SK-N-SH treated with all-trans-retinoic acid at 6 μM for 48 hours (cell line): ENCODE results near the gene TNK1.

Experiments used
- ATAC-seq: fragments of 200-7000 bp; cut with Tn5 transposase; 3 replicates; pipeline ENCODE4 v1.9.1; 2020; ENCODE audit warnings: mild to moderate bottlenecking, moderate library complexity
- ARNTL ChIP-seq: fragments of 450-650 bp; formaldehyde crosslinking; IDR thresholded peaks from 2 replicates; pipeline ENCODE4 v1.5.0; 2020; ENCODE audit warnings: low read depth, mild to moderate bottlenecking, moderate library complexity, borderline replicate concordance
- BACH2 ChIP-seq: fragments of 250-450 bp; sonication (Bioruptor Pico); IDR thresholded peaks from 2 replicates; pipeline ENCODE4 v1.9.0; 2021; ENCODE audit warnings: mild to moderate bottlenecking, borderline replicate concordance
- CSDC2 ChIP-seq: fragments of 250-450 bp; sonication (Bioruptor Pico); IDR thresholded peaks from 2 replicates; pipeline ENCODE4 v1.5.0; 2020; ENCODE audit warnings: mild to moderate bottlenecking, moderate library complexity
- ESRRG ChIP-seq: fragments of 250-450 bp; sonication (Bioruptor Pico); IDR thresholded peaks from 2 replicates; pipeline ENCODE4 v1.6.1; 2021; ENCODE audit warnings: mild to moderate bottlenecking
- GLIS3 ChIP-seq: fragments of 250-450 bp; sonication (Bioruptor Pico); IDR thresholded peaks from 2 replicates; pipeline ENCODE4 v1.5.0; 2020; ENCODE audit warnings: mild to moderate bottlenecking, moderate library complexity
- ISL1 ChIP-seq: fragments of 250-450 bp; sonication (Bioruptor Pico); IDR thresholded peaks from 2 replicates; pipeline ENCODE4 v2.1.2; 2022; ENCODE audit warnings: mild to moderate bottlenecking, moderate library complexity
- OSR1 ChIP-seq: fragments of 250-450 bp; sonication (Bioruptor Pico); IDR thresholded peaks from 2 replicates; pipeline ENCODE4 v1.8.0; 2022; ENCODE audit warnings: moderate library complexity, mild to moderate bottlenecking, inconsistent platforms
- PPARA ChIP-seq: fragments of 250-450 bp; sonication (Bioruptor Pico); IDR thresholded peaks from 2 replicates; pipeline ENCODE4 v1.5.0; 2020; ENCODE audit warnings: mild to moderate bottlenecking, borderline replicate concordance
- RARB ChIP-seq: fragments of 250-450 bp; sonication (Bioruptor Pico); IDR thresholded peaks from 2 replicates; pipeline ENCODE4 v1.8.0; 2021; ENCODE audit warnings: mild to moderate bottlenecking, moderate library complexity
- SNAI2 ChIP-seq: fragments of 250-450 bp; sonication (Bioruptor Pico); IDR thresholded peaks from 2 replicates; pipeline ENCODE4 v1.5.0; 2020; ENCODE audit warnings: mild to moderate bottlenecking, moderate library complexity
- TCF4 ChIP-seq: fragments of 250-450 bp; sonication (Bioruptor Pico); IDR thresholded peaks from 2 replicates; pipeline ENCODE4 v1.8.0; 2021; ENCODE audit warnings: mild to moderate bottlenecking, moderate library complexity, borderline replicate concordance
- TOX ChIP-seq: fragments of 250-450 bp; sonication (Bioruptor Pico); IDR thresholded peaks from 2 replicates; pipeline ENCODE4 v1.8.0; 2021; ENCODE audit warnings: mild to moderate bottlenecking, moderate library complexity, borderline replicate concordance
- ZC3H10 ChIP-seq: fragments of 250-450 bp; sonication (Bioruptor Pico); IDR thresholded peaks from 2 replicates; pipeline ENCODE4 v1.5.1; 2021; ENCODE audit warnings: mild to moderate bottlenecking, moderate library complexity
- ZFP3 ChIP-seq: fragments of 250-450 bp; sonication (Bioruptor Pico); IDR thresholded peaks from 2 replicates; pipeline ENCODE4 v1.5.0; 2020; ENCODE audit warnings: mild to moderate bottlenecking, moderate library complexity
- ZNF70 ChIP-seq: fragments of 450-650 bp; formaldehyde crosslinking; IDR thresholded peaks from 2 replicates; pipeline ENCODE4 v1.5.0; 2020; ENCODE audit warnings: mild to moderate bottlenecking, moderate library complexity
- ZNF8 ChIP-seq: fragments of 450-650 bp; formaldehyde crosslinking; IDR thresholded peaks from 2 replicates; pipeline ENCODE4 v1.5.0; 2020; ENCODE audit warnings: mild to moderate bottlenecking, moderate library complexity
- TF ChIP-seq, protein P1 (sequence below): fragments of 250-450 bp; sonication (Bioruptor Pico); IDR thresholded peaks from 2 replicates; pipeline ENCODE4 v1.8.0; 2020; ENCODE audit warnings: mild to moderate bottlenecking, moderate library complexity, borderline replicate concordance
- TF ChIP-seq, protein P2 (sequence below): fragments of 250-450 bp; sonication (Bioruptor Pico); IDR thresholded peaks from 2 replicates; pipeline ENCODE4 v1.5.0; 2020; ENCODE audit warnings: mild to moderate bottlenecking, moderate library complexity
- TF ChIP-seq, protein P3 (sequence below): fragments of 250-450 bp; sonication (Bioruptor Pico); IDR thresholded peaks from 2 replicates; pipeline ENCODE4 v1.5.1; 2020; ENCODE audit warnings: low read depth, mild to moderate bottlenecking, moderate library complexity

TNK1 gene

GRCh38 chr17:7343250-7343649 is 37.6 kb upstream of the TNK1 start:
- no peak for ATAC-seq
- TF ChIP-seq TOX (CRISPR knock-in tag) (no peak), RARB (no peak), TCF4 (no peak), SNAI2 (no peak), ARNTL (CRISPR knock-in tag) (no peak), ZC3H10 (CRISPR knock-in tag) (no peak), ISL1 (CRISPR knock-in tag) (no peak), ZFP3 (CRISPR knock-in tag) (no peak), BACH2 (no peak), PPARA (CRISPR knock-in tag) (no peak), ESRRG (CRISPR knock-in tag) (no peak), ZNF70 (CRISPR knock-in tag) (no peak)
- TF ChIP-seq, protein P1, sequence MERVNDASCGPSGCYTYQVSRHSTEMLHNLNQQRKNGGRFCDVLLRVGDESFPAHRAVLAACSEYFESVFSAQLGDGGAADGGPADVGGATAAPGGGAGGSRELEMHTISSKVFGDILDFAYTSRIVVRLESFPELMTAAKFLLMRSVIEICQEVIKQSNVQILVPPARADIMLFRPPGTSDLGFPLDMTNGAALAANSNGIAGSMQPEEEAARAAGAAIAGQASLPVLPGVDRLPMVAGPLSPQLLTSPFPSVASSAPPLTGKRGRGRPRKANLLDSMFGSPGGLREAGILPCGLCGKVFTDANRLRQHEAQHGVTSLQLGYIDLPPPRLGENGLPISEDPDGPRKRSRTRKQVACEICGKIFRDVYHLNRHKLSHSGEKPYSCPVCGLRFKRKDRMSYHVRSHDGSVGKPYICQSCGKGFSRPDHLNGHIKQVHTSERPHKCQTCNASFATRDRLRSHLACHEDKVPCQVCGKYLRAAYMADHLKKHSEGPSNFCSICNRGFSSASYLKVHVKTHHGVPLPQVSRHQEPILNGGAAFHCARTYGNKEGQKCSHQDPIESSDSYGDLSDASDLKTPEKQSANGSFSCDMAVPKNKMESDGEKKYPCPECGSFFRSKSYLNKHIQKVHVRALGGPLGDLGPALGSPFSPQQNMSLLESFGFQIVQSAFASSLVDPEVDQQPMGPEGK (CRISPR knock-in tag): no peak

- ATAC-seq: no peak
- no peak for TF ChIP-seq ARNTL (CRISPR knock-in tag)
- TF ChIP-seq ISL1 (CRISPR knock-in tag): no peak
- TF ChIP-seq, protein P2, sequence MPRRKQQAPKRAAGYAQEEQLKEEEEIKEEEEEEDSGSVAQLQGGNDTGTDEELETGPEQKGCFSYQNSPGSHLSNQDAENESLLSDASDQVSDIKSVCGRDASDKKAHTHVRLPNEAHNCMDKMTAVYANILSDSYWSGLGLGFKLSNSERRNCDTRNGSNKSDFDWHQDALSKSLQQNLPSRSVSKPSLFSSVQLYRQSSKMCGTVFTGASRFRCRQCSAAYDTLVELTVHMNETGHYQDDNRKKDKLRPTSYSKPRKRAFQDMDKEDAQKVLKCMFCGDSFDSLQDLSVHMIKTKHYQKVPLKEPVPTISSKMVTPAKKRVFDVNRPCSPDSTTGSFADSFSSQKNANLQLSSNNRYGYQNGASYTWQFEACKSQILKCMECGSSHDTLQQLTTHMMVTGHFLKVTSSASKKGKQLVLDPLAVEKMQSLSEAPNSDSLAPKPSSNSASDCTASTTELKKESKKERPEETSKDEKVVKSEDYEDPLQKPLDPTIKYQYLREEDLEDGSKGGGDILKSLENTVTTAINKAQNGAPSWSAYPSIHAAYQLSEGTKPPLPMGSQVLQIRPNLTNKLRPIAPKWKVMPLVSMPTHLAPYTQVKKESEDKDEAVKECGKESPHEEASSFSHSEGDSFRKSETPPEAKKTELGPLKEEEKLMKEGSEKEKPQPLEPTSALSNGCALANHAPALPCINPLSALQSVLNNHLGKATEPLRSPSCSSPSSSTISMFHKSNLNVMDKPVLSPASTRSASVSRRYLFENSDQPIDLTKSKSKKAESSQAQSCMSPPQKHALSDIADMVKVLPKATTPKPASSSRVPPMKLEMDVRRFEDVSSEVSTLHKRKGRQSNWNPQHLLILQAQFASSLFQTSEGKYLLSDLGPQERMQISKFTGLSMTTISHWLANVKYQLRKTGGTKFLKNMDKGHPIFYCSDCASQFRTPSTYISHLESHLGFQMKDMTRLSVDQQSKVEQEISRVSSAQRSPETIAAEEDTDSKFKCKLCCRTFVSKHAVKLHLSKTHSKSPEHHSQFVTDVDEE: no peak
- no peak for TF ChIP-seq ZNF8 (CRISPR knock-in tag)
These were observed 33.9 kb upstream of the TNK1 start for GRCh38 chr17:7346761-7347614.

- no peak for TF ChIP-seq BACH2
- no peak for TF ChIP-seq OSR1 (CRISPR knock-in tag)
- TF ChIP-seq, protein P3, sequence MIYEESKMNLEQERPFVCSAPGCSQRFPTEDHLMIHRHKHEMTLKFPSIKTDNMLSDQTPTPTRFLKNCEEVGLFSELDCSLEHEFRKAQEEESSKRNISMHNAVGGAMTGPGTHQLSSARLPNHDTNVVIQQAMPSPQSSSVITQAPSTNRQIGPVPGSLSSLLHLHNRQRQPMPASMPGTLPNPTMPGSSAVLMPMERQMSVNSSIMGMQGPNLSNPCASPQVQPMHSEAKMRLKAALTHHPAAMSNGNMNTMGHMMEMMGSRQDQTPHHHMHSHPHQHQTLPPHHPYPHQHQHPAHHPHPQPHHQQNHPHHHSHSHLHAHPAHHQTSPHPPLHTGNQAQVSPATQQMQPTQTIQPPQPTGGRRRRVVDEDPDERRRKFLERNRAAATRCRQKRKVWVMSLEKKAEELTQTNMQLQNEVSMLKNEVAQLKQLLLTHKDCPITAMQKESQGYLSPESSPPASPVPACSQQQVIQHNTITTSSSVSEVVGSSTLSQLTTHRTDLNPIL: no peak
- TF ChIP-seq, protein P1 (CRISPR knock-in tag): no peak
- TF ChIP-seq RARB: no peak
- no peak for TF ChIP-seq ZFP3 (CRISPR knock-in tag)
- TF ChIP-seq ZC3H10 (CRISPR knock-in tag): no peak
- no peak for TF ChIP-seq TOX (CRISPR knock-in tag)
- TF ChIP-seq GLIS3 (CRISPR knock-in tag): no peak
- no peak for TF ChIP-seq SNAI2
- TF ChIP-seq PPARA (CRISPR knock-in tag): no peak
- no peak for TF ChIP-seq CSDC2 (CRISPR knock-in tag)
- no peak for ATAC-seq
These were observed 33.0 kb upstream of the TNK1 start for GRCh38 chr17:7347630-7348477.
